OCI-LY7 (cell line): ENCODE measurements around the gene SPECC1.

Source experiments
- EZH2phosphoT487 ChIP-seq: fragments of 200-600 bp; sonication (generic); IDR thresholded peaks from 2 replicates; pipeline ENCODE4 v1.6.1; 2018; ENCODE audit warnings: low read depth, borderline replicate concordance, mild to moderate bottlenecking, mixed run types, antibody characterized with exemption, low read length, moderate library complexity, mixed read lengths
- TF ChIP-seq, protein P1 (sequence below): fragments of 200-600 bp; sonication (generic); conservative IDR thresholded peaks from 2 replicates; pipeline ENCODE4 v1.5.1; 2014; ENCODE audit warnings: mild to moderate bottlenecking, antibody characterized with exemption, low read length, moderate library complexity, mixed read lengths

DNA sequence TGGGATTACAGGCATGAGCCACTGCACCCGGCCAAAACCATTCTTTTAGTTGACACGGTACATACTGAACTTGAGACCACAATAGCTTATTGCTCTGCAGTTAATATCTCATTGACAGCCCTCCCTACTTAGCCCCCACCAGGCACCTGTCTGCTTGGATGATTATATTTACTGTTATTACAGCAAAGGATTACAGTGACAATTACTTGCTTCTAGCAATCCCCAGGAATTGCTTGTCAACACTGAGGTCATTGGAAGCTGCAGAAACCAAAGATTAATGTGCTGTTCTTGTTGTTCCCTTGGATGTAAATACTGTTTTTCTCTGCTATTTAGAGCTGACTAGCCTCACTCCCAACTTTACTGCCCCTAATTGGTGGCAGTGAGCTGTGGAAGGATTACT lies 247.0 kb downstream of the SPECC1 start:
- TF ChIP-seq, protein P1, sequence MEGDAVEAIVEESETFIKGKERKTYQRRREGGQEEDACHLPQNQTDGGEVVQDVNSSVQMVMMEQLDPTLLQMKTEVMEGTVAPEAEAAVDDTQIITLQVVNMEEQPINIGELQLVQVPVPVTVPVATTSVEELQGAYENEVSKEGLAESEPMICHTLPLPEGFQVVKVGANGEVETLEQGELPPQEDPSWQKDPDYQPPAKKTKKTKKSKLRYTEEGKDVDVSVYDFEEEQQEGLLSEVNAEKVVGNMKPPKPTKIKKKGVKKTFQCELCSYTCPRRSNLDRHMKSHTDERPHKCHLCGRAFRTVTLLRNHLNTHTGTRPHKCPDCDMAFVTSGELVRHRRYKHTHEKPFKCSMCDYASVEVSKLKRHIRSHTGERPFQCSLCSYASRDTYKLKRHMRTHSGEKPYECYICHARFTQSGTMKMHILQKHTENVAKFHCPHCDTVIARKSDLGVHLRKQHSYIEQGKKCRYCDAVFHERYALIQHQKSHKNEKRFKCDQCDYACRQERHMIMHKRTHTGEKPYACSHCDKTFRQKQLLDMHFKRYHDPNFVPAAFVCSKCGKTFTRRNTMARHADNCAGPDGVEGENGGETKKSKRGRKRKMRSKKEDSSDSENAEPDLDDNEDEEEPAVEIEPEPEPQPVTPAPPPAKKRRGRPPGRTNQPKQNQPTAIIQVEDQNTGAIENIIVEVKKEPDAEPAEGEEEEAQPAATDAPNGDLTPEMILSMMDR, result no peak
- TF ChIP-seq EZH2phosphoT487, result no peak
